Left ventricle myocardium superior (tissue), 1 donor: ENCODE data around the gene C7orf33. TPM values are rescaled to one million over a fixed set of nuclear protein-coding genes. Genes with fewer than 3 reads are reported as not detected.
"Not testable (repeated sequence)": the region's sequence is repeated elsewhere in the genome, so short reads cannot be mapped to it uniquely, and the experiment has no call there.

Experiments
- ATAC-seq: fragments of 200-7000 bp; cut with Tn5 transposase; one replicate; pipeline ENCODE4 v1.9.1; 2020; ENCODE audit warnings: mild to moderate bottlenecking, moderate library complexity
- DNase-seq: peaks from one replicate; pipeline ENCODE4 v3.0.0-alpha.2; 2020
- intact Hi-C: fragments of 100-400 bp; cut with micrococcal nuclease; formaldehyde crosslinking; loops from one replicate; pipeline ENCODE4 v1.11.0; 2022
- long read RNA-seq: library from polyadenylated mRNA; unstranded; transcript quantifications from one replicate; pipeline ENCODE4 v2.0.0, GENCODE V29; 2021
- total RNA-seq: library from RNA; stranded (reverse); fragmentation: NEBNext Ultra II Directional; extraction: Animal tissue kit (Norgen Biotek cat#: 25700); gene quantifications from one replicate; pipeline ENCODE4 v1.2.1, GENCODE V29; 2021
- donor health status: DM: no; HTN: yes; CAD: no; lungs with severe emphysema.

The C7orf33 gene
- not detected for total RNA-seq
- long read RNA-seq = 0 reads

- intact Hi-C loops = no loop called here
- ATAC-seq (no peak), DNase-seq (no peak)
Measured at GRCh38 chr7:148590471-148590870, at the start of gene C7orf33. Gene C7orf33, plus strand, starts transcription at chr7:148590766. Its CDS starts 160 bp downstream, at chr7:148590926.

DNA sequence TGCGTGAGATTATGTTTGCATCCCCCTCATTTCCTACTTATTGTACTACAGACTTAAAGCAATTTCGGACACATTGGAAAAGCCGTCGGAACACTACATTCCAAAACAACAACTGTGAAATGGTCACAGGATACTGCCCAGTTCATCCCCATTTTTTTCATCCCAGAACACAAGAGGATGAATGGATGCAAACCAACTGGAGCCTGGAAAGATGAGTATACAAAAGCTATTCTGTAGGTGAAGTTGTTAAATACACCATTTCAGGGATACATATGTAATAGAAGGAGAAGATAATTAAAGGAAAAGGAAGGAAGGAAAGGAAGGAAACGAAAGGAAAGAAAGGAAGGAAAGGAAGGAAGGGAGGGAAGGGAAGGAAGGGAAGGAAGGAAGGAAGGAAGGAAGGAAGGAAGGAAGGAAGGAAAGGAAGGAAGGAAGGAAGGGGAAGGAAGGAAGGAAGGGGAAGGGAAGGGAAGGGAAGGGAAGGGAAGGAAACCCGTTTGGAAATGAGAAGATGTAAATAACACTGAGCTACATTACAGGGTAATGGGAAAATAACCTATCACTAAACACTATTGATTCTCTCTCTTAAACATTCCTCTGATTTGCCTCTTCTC is 48.6 kb upstream of the C7orf33 start:
- DNase-seq (no peak), ATAC-seq (no peak)
- intact Hi-C loops = no loop called here

DNA sequence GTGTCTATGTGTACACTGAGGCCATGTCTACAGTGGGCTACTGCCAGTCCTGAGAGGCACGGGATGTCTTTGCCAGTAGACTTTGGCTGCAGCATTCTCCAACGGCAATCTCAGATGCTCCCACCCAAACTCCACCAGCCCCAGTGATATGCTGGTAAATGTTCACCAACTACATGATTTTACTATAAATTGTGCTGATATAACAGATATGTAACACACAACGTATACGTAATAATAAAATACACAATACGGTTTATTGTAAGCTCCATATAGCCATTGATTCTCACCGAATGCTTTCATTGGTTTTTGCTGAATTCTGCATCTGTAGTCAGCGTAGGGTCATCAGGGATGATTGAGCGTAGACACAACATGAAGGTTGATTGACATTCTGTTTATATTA is 47.3 kb upstream of the C7orf33 start:
- intact Hi-C loops = no loop called here
- DNase-seq (no peak), ATAC-seq (no peak)

DNA sequence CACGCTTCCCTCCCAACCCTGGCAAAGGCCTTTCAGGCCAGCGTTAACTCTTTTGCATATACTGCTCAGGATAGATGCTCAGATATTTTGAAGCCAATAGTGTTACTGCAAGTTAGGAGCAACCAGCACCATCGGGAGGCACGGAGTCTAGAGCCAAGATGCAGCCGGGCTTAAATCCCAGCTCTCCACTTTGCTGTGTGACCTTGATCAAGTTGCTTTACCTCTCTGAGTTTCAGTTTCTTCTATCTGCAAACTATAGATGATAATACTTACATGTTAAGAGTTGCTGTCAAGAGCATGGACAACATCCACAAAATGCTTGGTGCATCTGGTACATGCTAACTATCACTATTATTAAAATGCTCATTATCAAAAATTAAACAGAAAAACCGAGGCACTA is 45.4 kb upstream of the C7orf33 start:
- ATAC-seq (no peak), DNase-seq (no peak)
- intact Hi-C loops = no loop called here

DNA sequence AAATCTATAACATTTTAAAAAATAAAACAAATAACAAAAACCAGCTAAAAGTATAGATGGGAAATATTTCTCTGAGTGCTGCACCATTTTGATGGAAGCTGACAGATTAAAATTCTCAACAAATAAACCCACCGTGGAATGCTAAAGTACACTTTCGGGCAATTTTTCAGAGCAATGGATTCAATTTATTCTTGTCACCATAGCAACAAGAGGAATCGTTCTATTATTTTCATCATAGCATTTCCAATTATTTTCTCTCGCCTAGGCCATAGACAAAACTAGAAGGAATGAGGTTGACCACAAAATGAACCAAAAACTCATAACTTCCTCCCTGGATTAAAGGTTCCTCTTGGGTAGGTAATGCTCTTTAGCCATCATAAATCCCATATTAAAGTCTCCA is 44.6 kb upstream of the C7orf33 start:
- DNase-seq (no peak), ATAC-seq (no peak)
- intact Hi-C loops = no loop called here

DNA sequence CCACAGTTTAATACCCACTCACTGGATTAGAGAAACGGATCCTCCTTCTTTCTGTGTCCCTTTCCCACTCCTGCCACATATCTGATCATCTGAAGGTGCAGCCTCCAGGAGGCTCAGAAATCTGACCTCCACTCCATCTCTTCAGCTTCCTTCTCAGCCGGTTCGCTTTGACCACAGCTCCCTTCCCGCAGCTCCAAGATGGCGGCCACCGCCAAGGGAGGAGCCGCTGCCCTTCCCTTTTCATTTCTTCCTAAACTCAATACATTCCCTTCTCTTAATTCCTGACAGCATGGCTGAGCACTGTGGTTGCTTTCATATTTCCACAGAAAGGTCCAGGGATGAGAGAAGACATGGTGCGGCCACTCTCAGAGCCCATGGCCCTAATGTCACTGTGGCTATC is 43.7 kb upstream of the C7orf33 start:
- DNase-seq (no peak), ATAC-seq (no peak)
- intact Hi-C loops = no loop called here

GRCh38 chr7:148547951-148548350 is 42.6 kb upstream of the C7orf33 start:
- intact Hi-C loops = no loop called here
- ATAC-seq (no peak), DNase-seq (no peak)

DNA sequence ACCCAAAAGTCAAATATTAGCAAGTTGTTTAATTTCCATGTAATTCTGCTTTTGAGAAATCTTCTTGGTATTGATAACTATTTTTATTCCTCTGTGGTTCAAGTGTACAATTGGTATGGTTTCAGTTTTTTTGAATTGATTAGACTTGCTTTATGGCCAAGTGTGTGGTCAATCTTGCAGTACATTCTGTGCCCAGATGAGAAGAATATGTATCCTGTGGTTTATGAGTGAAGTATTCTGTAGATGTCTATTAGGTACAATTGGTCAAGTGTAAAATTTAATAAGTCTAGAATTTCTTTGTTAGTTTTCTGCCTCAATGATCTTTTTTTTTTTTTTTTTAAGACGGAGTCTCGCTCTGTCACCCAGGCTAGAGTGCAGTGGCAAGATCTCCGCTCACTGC is 36.6 kb upstream of the C7orf33 start:
- ATAC-seq (no peak), DNase-seq (no peak)
- intact Hi-C loops = no loop called here

- ATAC-seq = no peak
- intact Hi-C loops = no loop called here
- DNase-seq = no peak
Measured at GRCh38 chr7:148556892-148557291, 33.7 kb upstream of the C7orf33 start.

DNA sequence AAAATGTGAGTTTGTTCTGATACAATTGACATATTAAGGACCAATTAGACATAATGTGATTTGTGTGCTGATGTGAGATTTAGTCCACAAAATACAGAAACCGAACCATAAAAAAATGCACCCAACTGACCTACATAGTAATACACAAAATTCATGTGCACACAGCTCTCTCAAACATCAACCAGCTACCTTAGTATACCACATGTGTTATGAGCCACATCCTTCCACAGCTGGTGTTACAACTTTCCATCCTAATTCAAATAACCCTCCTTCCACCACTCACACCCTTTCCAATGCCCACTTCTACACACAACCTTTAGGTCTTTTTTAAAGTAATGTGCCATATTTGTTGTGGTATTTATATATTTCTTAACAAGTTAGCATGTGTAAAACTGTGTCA is 31.7 kb upstream of the C7orf33 start:
- no peak for DNase-seq
- intact Hi-C loops = no loop called here
- ATAC-seq = no peak

DNA sequence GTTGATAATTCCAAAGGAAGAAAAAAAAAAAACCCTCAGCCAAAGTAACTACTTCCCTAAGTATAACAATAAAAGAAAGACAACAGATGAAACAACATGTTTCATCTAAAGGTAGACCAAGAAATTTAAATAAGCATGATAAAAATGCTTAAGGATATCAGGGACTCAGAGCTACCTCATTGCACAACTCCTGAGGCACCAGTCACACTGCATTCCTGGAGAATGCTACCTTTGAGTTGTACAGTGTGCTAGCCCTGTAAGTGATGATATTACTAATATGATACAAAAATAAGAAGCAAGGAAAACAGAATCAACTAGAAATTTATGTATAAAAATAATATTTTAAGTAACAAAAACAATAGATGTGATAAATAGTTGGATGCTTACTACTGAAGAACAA is 29.5 kb upstream of the C7orf33 start:
- ATAC-seq (no peak), DNase-seq (no peak)
- intact Hi-C loops = no loop called here

- ATAC-seq = no peak
- DNase-seq = no peak
- intact Hi-C loops = no loop called here
Measured at GRCh38 chr7:148563583-148564274, 26.8 kb upstream of the C7orf33 start.

DNA sequence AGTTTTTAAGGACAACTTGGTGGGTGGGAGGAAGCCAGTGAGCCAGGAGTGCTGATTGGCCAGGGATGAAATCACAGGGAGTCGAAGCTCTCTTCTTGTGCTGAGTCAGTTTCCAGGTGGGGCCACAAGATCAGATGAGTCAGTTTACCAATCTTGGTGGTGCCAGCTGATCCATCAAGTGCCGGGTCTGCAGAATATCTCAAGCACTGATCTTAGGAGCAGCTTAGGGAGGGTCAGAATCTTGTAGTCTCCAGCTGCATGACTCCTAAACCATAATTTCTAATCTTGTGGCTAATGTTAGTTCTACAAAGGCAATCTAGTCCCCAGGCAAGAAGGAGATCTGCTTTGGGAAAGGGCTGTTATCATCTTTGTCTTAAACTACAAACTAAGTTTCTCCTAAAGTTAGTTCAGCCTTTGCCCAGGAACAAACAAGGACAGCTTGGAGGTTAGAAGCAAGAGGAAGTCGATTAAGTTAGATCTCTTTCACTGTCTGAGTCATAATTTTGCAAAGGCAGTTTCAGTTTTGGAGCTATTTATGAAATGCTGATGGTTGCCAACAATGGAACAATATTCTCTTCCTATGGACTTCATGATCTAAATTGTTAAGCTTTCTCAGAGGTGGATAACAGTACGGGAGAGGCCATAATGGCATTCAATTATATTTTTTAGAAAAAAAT is 26.2 kb upstream of the C7orf33 start:
- DNase-seq, intact Hi-C loops: not testable (repeated sequence)
- peak; percentile 43 for ATAC-seq

- DNase-seq (no peak), ATAC-seq (no peak)
- intact Hi-C loops = no loop called here
Measured at GRCh38 chr7:148566736-148567135, 23.8 kb upstream of the C7orf33 start.

DNA sequence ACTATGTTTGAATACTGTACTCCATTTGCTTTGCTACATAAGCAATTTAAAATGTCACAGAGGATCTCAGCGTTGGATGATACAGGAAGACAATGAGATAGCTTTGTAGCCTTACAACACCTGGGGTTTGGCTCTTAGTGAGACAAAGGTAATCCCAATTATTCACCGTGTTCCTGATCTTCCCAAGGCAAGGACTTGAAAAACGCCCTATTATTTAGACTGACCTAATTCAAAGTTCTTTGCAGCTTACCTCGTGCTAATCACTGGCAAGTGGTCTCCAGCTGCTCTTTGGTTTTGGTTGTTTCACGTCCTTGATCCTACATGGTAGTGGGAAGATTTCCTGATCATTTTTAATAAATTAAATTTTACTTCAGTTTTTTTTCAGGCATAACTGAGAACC is 23.0 kb upstream of the C7orf33 start:
- DNase-seq (no peak), ATAC-seq (no peak)
- intact Hi-C loops = no loop called here

DNA sequence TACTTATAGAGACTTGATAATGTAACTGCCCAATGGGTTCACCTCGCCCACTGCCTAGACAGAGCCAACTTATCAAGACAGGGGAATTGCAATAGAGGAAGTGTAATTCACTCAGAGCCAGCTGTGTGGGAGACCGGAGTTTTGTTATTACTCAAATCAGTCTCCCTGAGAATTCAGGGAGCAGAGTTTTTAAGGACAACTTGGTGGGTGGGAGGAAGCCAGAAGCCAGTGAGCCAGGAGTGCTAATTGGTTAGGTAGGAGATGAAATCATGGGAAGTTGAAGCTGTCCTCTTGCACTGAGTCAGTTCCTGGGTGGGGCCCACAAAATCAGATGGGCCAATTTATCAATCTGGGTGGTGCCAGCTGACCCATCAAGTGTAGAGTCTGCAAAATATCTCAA is 20.1 kb upstream of the C7orf33 start:
- DNase-seq = no peak
- intact Hi-C loops = no loop called here
- no peak for ATAC-seq

- ATAC-seq, intact Hi-C loops, DNase-seq: not testable (repeated sequence)
Measured at GRCh38 chr7:148570973-148571372, 19.6 kb upstream of the C7orf33 start.

GRCh38 chr7:148571381-148571780 is 19.2 kb upstream of the C7orf33 start:
- intact Hi-C loops = no loop called here
- no peak for ATAC-seq
- DNase-seq = no peak

- ATAC-seq = no peak
- intact Hi-C loops = no loop called here
- no peak for DNase-seq
Measured at GRCh38 chr7:148572067-148572522, 18.5 kb upstream of the C7orf33 start.

DNA sequence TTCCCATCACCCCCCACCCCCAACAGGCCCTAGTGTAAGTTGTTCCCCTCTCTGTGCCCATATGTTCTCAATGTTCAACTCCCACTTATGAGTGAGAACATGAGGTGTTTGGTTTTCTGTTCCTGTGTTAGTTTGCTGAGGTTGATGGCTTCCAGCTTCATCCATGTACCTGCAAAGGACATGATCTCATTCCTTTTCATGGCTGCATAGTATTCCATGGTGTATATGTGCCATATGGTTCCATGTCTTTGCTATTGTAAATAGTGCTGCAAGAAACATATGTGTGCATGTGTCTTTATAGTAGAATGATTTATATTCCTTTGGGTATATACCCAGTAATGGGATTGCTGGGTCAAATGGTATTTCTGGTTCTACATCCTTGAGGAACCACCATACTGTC is 17.0 kb upstream of the C7orf33 start:
- DNase-seq, intact Hi-C loops, ATAC-seq: not testable (repeated sequence)
